Measurements from ENCODE around the gene ATP13A1.

The ATP13A1 gene

DNA sequence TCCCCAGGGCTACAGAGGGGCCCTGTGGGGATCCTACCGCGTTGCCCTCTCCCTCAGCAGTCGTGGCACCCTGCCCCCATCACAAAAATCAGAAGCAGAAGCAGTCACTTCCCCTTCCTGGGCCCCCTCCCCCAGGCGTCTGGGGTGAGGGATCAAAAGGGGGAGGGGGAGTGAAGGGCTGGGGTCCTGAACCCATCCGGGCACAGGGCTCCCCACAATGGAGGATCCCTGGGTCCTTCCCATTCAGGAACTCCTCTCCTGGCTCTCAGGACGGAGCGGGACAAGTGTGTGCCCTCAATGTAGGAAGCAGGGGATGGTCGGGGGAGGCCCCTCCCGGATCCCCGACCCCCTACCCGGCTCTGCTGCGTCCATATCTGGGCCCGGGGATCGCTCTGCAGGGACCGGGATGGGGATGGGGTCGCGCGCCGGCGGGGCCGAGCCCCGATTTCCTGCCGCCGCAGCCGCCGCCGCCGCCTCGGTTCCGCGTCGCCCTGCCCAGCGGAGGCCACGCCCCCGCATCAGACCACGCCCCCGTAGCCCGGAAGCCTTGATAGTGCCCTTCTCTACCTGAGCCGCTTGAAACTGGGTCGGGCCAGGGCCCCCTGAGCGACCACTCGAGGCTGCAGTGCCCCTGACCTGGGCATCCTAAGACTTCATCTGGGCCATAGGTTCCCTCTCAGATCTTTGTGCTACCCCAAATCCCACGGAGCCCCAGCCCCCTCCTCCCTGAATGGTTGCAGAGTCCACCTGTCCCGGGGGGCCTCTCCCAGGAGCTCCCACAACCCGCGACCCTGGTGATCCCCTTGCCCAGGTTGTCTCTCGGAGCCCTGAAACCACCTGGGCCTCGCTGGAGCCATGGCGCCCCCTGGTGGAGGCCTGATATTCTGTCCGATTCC, 20.1 kb downstream of the ATP13A1 start, which contains the start of gene GMIP:
Gene GMIP, minus strand, starts transcription at position 500 of the 896 bp plus-strand sequence. Its CDS starts 128 bp downstream, at position 372.
- peak; percentile 84 for DNase-seq (ENCODE audit: low read depth in 2 of 2)

DNA sequence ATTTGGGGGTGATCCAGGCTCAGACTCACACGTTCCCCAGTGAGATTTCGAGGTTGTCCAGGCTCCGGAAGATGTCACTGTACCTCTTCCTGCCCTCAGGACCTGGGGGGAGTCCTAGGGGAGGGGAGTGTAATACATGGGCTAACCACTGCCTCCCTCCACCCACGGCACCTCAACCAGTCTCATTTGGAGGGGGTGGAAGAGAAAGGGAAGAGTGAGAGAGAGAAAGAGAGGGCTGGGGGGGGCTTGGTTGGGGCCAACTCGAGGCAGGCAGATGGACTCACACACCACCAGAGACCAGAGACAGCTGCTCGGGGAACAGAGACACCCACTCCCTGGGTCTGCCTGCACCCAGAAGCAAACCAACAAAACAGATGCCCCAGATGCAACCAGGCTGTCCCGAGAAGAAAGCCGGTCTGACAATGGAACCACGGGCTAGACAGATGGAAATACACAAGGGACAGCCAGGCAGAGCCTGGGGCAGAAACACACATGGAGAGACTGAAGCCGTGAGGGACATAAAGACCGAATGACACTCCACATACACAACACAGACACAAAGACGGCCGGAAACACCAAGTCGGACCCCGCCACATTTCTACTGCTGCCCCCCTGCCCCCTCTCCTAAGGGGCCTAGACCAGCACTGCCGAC, 20.8 kb downstream of the ATP13A1 start:
- peak; percentile 39 for DNase-seq (ENCODE audit: low read depth in 2 of 2)

DNA sequence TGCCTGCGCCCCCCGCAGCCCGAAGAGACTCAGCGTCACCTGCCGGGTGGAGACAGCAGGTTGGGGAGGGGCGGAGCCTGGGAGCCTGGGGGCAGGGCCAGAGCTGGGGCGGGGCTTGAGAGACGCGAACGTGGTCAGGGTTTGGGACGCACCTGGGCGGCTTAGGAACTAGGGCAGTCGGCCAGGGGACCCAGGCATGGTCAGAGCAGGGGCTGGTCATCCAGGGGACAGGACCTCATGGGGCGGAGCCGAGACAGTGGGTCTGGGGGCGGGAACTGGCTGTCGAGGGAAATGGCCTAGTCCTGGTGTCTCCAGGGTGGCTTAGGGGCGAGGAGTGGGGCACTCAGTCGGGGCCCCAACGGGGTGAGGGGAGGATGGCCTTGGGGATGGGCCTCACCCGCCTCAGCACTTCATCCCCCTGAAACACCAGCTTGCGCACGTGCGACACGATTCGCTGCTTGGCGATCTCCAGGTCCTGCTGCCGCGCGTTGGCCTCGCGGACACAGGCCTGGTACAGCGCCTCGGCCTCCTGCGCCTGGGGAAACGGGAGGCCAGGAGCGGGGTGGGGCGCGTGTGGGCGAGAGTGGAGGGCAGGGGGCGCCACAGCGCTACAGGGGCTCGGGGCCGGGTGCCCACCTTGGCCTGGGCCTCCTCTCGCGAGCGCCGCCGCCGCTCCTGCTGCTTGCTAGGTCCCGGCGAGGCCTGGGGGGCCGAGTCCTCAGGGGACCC, 25.8 kb downstream of the ATP13A1 start:
- DNase-seq (ENCODE audit: low read depth in 2 of 2), result no peak

DNA sequence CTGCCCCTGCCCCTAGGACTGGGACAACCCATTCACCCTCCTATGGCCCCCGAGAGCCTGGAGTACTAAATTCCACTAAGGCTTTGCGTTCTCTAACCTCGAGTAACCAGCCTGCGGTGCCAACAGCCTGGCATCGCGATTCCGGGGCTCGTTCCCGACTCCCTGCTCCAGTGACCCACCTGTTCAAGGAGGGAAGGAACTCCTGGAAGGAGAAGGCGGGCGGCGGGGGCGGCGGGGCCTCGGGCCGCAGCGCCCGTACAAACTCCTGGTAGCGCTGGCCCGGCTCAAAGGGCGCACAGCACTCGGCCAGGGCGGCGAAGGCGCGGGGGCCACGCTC, 26.3 kb downstream of the ATP13A1 start:
- DNase-seq (ENCODE audit: low read depth in 2 of 2), result no peak

DNA sequence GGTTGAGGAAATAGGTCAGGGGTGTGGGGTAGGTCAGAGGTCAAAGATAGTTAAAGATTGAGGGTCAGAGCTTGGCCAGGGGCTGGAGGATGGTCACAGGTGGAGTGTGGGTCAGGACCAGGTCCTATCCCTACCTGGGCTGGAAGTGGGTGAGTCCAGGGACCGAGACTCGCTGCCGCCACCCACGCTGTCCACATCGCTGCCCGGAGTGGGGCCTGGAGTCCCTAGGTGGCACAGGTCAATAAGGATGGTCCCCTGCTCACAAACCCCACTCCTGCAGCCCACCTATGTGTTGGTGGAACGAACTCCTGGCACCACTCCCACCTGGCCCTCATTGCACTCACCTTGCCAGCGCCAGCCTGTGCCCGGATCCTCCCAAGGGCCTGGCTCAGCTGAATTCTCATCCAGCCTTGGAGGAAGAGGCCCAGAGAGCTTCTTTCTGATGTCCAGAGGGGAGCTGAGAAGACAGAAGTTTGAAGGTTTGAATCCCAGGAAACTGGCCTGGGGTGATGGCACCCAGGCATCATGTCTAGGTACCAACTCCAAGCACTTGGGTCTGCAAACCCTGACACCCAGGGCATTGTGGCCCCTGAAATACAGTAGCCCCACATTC, 26.8 kb downstream of the ATP13A1 start:
- DNase-seq (ENCODE audit: low read depth in 2 of 2), result no peak

DNA sequence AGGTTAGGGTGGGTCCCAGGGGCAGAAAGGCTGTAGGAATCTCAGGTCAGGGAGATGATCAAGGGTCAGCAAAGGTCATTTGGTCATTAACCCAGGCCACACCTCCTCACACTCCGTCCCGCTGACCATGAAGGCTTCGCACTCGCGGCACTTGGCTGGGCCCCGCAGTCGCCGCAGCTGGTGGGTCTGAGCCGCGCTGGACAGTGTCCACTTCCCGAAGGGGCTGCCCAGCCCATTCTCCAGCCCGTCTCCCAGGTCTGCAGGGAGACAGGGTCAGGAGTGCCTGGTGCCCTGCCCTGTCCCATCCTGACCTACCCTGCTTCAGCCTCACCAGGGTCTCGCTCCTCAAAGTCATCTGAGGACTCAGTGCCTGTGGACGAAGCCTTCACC, 28.2 kb downstream of the ATP13A1 start:
- no peak for DNase-seq (ENCODE audit: low read depth in 2 of 2)

DNA sequence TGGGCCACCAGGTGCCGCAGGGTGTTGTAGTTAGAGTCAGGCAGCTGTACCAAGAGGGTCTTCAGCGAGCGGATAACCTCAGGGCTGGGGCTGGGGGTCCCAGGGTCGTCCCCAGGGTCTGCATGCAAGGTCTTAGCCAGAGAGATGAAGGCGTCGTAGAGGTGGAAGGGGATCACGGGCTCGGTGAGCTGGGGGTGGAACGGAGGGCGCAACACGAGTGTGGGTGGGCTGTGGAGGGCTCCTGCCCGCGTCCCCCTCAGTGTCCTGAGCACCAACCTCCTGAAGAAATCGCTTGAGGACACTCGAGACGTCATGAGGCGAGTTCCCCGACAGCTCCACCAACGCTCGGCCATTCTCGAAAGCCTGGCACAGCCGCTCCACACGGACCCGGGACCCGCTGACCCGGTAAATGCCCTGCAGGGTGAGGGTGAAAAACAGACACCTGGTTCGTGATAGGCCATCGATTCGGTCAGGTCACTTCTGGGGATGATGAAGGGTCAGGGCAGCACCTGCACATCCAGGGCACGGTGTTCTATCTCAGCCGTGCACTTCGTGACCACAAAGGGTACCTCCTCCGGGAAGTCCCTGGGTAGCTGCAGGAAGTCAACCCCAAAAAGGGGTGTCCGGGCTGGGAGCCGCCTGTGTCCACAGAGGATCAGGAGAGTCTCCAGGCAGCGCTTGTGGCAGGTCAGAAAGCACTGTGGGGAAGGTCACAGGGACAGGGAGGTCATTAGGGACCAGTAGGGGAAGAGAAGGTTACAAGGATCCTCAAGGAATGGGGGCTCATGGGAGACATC, 28.8 kb downstream of the ATP13A1 start:
- DNase-seq (ENCODE audit: low read depth in 2 of 2), result no peak

DNA sequence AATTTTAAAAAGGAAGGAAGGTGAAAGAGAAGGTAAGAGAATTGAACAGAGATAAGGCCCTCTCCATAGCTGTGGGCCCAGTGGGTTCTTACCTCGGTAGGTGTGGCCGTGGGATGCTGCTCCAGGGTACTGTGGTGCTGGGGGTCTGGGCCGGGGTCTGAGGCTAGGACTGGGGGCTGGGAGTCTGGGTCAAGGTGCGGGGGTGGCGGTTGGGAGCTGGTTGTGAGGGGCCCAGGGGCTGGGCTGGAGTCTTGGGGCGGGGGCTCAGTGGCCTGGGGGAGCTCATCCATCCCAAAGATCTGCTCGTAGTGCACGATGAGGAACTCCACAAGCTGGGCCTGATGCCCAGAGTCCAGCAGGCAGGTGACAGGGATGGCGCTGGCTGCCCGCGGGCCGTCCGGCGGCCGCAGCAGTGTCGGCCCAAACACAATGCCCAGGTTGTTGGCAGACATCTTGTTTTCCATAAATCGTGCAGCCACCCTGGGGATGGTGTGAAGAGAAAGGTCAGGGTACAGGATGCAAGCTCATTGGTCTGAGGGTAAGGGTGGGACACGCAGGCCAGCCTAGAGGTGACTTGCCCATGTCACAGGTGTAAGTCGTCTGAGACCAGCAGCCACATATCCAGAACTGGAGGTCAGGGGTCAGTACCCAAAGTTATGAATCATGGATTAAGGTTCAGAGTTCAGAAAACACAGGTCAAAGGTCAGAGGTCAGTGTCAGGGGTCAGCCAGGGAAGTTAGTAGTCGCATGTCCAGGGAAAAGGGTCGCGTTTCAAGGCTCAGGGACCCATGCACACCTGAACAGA, 29.6 kb downstream of the ATP13A1 start:
- no peak for DNase-seq (ENCODE audit: low read depth in 2 of 2)

DNA sequence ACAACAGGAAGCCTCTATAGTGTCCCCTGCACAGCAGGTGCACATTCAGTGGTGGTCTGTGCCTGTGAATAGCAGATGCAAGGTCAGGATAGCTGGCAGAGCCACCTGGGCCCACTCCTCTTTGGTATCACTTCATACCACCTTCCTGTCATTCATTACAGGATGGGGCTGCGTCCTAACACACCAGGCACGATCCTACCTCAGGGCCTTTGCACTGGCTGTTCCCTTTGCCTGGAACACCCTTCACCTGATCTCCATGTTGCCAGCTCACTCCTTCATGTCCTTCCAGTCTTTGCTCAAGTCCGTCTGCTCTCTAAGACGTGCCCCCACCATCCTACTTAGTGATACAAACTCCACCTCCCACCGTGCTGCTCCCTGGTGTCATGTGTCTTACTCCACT, 30.8 kb downstream of the ATP13A1 start:
- DNase-seq (ENCODE audit: low read depth in 2 of 2), result no peak

DNA sequence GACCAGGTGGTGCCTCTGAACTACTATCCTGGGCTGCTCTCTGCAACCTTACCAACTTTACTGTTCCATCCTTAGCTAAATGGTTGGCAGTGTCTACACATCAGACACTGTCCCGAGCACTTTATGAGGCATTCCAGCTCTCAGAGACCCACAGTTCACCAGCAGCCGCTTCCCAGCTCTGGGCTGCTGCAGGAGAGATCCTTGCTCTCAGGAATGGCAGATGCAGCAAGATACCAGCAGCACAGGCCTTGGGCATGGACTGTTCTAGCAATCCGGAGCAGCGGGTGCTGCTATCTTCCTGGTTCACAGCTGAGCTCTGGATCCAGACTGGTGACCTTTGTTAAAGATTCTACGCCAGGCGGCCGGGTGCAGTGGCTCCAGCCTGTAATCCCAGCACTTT, 32.1 kb downstream of the ATP13A1 start:
- no peak for DNase-seq (ENCODE audit: low read depth in 2 of 2)

DNA sequence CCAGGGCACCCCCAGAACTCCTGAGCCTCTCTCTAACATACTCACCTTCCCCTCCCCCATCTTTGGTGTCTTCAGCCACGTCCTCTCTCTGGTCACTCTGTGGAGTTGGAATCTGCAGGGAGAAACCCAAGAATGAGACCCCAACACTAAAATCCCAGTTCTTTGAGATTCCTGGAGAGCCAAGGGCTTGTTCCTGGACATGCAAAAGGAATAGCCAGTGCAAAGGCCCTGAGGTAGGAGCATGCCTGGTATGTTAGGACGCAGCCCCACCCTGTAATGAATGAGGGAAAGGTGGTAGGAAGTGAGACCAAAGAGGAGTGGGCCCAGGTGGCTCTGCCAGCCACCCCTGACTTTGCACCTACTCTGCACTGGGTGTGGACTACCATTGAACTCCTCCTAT, 33.0 kb downstream of the ATP13A1 start:
- DNase-seq (ENCODE audit: low read depth in 2 of 2), result no peak

DNA sequence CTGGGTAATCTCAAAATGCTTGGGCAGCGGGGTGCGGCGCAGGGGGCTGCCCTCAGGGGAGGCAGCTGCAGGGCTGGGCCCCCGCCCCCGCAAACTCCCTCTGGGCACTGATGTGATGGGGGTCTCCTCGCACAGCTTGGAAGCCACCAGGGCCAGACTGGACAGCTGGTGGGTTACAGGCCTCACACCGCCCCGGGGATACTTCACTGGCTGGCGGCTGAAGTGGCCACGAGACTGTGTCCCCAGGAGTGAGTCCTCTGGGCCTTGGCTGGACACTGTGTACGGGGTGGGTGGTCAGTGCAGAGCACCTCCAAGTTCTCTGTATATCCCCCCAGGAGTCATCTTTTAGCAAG, 33.4 kb downstream of the ATP13A1 start:
- no peak for DNase-seq (ENCODE audit: low read depth in 2 of 2)

DNA sequence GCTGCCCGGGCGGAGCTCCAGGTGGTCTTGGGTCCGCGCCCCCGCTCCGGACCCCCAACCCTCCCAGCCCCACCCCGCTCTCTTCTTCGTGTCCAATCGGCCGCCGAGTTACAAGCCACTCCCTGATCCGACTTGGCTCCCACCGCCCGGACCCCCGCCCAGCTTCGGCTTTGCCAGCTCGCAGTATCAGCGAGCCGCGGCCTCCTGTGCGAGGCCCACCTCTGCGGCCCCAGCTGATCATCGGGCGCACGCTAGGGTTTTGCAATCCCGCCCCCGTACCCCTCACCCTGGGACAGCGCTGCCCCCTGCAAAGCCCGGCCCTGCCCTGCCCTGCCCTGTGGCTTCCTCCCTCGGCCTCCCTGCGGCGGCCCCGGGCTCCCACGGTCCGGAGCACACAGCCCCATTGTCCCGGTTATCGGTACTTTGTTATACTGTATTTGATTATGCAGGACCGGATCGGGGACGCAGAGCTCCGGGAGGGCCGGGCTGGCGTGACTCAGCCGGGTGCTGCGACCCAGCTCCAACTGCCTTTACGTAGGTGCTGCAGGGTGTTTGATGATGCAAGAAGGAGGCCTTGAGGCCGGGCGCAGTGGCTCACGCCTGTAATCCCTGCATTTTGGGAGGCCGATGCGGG, 34.9 kb downstream of the ATP13A1 start:
- DNase-seq (ENCODE audit: low read depth in 2 of 2), result peak in 1 of 2 donors; percentile 40

DNA sequence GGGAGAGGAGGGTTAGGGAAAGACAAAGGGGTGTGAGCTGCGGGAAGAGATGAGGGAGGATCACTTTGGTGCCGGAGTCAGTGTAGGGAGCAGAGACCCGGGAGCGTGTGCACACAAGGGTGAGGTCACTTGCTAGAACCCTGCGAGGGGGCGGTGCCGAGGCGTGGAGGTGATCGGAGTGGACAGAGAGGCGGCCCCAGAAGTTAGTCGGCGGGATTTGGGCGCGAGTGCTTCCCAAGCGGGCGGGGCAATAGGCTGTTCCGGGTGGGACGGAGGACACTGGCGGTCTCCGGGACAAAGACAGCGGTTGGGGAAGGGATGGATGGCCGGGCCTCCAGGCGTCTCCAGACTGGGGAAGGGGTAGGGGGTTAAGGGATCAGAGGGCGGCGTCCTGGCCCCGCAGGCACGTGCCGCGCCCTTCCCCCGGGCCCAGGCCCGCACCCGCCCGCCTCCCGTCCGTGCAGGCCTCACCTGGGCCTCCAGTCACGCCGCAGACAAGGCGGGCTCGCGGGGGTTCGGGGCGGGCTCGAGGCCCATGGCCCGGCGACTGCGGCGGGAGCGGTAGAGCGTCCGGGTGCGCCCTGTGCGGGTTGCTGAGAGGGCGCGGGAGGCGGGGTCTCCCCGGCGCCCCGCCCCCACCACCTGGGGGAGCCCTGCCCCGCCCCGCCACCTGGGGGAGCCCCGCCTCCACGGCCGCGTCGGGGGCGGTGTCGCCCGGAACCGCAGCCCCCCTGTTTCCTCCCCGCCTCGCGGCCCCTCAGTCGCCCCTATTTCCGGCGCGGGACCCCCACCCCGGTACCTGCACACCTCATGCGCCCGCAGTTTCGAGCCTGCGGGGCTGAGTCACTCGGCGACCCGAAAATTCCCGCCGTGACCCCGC, 35.6 kb downstream of the ATP13A1 start, which contains the start of gene LPAR2:
Gene LPAR2, minus strand, starts transcription at position 600 of the 880 bp plus-strand sequence. CDS start 945 bp downstream, outside the sequence.
- peak; percentile 72 to 74 for DNase-seq (ENCODE audit: low read depth in 2 of 2)

DNA sequence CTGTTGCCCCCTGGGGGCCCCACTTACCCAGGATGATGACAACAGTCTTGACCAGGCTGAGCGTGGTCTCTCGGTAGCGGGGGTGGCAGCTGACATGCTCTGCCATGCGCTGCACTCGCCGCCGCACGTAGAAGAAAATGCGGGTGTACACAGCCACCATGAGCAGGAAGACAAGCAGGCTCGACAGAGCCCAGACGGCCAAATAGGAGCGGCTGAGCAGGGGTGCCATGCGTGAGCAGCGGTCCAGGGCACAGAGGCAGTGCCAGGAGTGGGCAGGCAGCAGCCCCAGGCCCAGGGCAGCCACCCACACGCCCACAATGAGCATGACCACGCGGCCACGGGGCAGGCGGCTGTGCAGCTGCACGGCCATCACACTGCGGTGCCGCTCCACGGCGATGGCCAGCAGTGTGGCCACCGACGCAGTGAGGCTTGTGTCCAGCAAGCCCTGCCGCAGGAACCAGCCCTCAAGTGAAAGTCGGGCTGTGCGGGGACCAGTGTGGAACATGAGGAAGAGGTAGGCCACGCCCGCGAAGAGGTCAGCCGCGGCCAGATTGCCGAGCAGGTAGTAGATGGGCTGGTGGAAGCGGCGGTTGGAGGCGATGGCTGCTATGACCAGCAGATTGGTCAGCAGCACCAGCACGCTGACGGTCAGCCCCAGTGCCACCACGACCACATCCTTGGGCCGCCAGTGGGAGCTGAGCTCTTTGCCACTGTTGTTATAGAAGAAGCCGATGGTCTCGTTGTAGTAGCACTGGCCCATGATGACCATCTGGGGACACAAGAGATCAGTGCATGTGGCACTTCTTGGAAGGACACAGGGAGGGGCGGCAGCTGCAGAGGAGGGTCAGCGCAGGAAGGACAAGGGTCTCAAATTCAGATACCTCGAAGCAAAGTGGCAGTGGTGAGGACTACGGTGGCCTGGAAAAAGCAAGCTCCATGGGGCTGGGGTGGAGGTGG, 36.7 kb downstream of the ATP13A1 start:
- no peak for DNase-seq (ENCODE audit: low read depth in 2 of 2)

DNA sequence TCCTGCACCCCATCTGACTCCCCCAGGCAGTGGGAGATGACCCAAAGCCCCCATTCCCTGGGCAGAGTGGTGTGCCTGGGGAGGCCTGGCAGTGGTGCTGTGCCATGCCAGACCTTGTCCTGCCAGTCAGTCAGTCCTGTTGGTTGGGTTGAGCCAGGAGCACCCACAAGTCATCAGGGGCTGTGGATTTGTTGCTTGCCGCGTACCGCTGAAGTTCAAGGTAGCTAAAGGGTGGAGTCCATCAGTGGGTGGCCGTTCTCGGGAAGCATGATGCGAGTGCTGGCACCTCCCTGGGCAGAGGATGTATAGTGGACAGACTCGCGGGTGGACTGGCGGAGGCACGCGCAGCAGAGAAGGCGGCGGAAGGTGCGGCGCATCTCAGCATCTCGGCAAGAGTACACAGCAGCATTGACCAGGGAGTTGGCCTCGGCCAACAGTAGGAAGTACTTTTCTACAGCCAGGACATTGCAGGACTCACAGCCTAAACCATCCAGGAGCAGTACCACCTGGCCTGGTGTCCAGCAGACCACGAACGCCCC, 39.4 kb downstream of the ATP13A1 start:
- no peak for DNase-seq (ENCODE audit: low read depth in 2 of 2)

DNA sequence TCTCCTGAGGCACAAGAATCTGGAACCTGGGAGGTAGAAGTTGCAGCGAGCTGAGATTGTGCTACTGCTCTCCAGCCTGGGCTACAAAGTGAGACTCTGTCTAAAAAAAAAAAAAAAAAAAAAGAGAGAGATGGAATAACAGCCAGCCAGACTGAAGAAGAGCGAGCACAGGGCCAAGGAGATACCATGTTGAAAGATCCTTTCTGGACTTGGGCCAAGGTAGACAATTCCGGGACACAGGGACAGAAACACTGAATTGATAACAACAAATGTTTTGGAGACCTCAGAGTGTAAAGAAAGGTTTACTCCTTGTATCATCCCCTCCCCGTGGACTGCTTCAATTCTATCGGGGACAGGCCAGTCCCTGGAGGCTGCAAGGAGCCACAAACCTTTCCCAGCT, 40.1 kb downstream of the ATP13A1 start:
- DNase-seq (ENCODE audit: low read depth in 2 of 2), result no peak

DNA sequence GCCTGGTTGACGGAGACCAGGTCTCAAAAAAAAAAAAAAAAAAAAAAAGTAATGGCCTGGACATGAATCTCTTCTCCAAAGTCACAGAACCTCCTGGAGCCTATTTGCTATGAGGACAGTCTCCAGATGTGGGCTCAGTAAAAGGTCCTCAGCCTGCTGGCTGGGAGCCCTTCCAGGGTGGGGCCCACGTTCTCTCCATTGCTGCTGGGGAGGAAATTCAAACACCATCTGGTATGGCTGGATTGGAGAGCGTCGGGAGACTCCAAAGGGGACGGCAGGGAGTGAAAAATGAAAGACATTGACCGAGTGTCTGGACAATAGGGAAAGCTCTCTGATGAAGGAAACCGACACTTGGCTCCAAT, 43.6 kb downstream of the ATP13A1 start:
- DNase-seq (ENCODE audit: low read depth in 2 of 2), result no peak

All from stimulated activated CD4-positive, alpha-beta T cell treated with anti-CD3 and anti-CD28 coated beads, Interleukin-1b, Interleukin-23, amount 100 ng/mL, for 4 hours (primary cell).